ENCODE data around the gene CHD8.

DNA sequence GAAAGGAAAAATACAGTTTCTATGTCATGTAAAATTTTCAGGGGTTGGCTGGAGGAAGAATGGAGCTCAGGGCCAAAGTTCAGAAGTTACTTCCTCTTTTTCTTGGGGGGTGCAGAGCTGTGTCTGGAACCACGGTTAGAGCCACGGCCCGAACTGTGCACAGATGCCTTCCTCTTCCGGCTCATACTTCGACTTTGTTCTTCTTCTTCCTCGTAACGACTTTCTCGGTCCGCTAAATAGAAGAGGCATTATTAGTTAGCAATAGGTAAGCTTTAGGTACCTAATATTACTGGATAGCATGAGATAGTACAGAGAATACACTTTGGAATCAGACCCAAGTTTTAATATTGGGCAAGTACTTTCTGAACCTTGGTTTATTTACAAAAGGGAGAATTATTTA lies 103.3 kb downstream of the CHD8 start:
- no peak for TF ChIP-seq YY1 (IDR thresholded peaks at IDR 0.05; ENCODE audit: insufficient read depth, insufficient read length)
- no peak for TF ChIP-seq ZNF274 (IDR thresholded peaks at IDR 0.05; ENCODE audit: low read depth, low read length)
- no peak for TF ChIP-seq SUZ12 (IDR thresholded peaks at IDR 0.05; ENCODE audit: extremely low read depth, insufficient read depth, insufficient read length)

Data from NT2/D1 (cell line).